Stimulated activated CD8-positive, alpha-beta memory T cell treated with anti-CD3 and anti-CD28 coated beads, Interleukin-2, amount 100 ng/mL, for 1 hour (primary cell): ENCODE data around the gene RASSF4.

ENCODE experiments used
- DNase-seq, 2 donors: peaks; one replicate each; pipeline ENCODE4 v3.0.0-alpha.2; 2020; ENCODE audit warnings: low read depth in 2 of 2

The RASSF4 gene

GRCh38 chr10:44927352-44927751 lies 32.2 kb upstream of the RASSF4 start:
- DNase-seq, result no peak

GRCh38 chr10:44928462-44928861 lies 31.1 kb upstream of the RASSF4 start:
- DNase-seq, result no peak

DNA sequence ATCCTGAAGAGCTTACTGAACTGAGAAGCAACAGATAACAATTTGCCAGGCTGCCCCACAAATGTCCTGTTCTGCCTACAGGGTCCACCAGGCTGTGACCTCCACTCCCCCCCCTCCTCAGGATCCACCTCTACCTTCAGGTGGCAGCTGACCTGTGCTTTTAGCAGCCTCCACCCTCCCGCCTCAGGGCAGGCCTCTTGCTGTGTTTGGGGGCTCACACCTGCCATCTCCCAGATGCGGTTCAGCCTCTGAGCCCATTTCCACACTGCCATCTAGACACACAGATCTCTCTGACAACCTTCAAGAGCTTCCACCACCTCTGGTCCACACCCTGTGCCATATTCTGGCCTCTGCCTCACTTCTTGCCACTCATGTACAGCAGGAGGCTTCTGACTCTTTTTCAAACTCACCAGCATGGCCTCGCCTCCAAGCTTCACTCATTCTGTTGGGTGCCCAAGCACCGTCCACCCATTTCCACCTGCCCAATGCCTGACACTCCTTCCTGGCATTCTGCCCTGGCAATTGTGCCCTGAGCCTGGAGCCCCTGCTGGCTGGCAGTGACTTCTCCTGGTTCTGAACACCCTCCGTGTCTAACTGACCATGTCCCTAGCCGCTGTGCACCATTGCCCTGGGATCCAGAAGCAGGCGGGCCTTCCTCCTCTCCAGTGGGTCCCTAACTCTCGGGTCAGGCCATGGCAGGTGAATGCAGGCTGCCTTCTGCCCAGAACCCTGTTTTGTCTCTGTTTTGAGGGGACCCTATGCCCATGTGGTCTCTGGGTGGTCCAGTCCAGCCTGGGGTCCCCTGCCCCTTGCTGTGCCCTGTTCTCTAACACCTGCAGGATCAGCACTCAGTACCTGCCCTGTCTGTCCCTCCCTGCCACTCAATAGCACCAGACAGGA lies 30.0 kb upstream of the RASSF4 start:
- DNase-seq, result no peak

GRCh38 chr10:44930904-44931620 lies 28.5 kb upstream of the RASSF4 start:
- DNase-seq, result no peak

DNA sequence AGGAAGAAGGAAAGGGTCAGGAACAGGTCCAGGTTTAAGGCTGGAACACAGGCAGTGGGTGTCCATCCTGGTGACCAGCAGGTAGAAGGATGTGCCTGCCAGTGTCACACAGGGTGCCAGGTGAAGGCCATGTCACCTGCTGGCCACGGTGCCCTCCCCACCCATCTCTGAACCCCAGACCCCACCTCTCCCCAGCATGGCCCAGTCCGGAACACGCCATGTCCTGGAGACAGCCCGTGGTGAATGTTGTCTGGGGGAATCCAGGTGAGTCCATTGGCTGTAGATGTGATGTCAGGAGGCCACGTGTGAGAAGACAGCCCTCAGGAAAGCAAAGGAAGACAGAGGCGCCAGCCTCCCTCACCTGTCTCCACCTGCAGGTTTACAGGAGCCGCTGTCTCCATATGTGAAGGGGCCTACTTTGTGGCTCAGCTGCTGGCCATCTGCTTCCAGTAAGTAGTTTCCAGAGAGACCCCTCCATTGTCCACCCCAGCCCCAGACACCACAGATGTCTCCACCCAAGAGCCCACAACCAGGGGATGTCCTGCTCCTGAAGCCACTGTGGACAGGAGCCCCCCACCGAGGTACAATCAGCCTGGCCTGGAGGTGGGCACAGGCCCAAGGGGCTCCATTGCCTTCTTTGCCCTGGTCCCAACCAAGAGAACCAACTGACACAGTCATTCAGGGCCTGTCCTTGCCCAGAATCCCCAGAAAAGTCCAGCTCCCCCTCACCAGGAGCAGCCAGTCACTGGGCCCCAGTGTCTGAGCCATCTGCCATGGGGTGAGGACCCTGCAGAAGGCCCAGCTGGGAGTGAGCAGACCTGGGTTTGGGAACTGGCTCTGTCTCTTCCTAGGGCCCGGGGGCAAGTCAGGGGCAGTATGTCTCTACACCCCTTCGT lies 27.7 kb upstream of the RASSF4 start:
- no peak for DNase-seq

- DNase-seq, result peak; percentile 67 to 69
Measured at GRCh38 chr10:44932517-44933450, 26.8 kb upstream of the RASSF4 start.

GRCh38 chr10:44933451-44934321 lies 25.9 kb upstream of the RASSF4 start:
- DNase-seq, result no peak

- no peak for DNase-seq
Measured at GRCh38 chr10:44934416-44935200, 25.0 kb upstream of the RASSF4 start.

DNA sequence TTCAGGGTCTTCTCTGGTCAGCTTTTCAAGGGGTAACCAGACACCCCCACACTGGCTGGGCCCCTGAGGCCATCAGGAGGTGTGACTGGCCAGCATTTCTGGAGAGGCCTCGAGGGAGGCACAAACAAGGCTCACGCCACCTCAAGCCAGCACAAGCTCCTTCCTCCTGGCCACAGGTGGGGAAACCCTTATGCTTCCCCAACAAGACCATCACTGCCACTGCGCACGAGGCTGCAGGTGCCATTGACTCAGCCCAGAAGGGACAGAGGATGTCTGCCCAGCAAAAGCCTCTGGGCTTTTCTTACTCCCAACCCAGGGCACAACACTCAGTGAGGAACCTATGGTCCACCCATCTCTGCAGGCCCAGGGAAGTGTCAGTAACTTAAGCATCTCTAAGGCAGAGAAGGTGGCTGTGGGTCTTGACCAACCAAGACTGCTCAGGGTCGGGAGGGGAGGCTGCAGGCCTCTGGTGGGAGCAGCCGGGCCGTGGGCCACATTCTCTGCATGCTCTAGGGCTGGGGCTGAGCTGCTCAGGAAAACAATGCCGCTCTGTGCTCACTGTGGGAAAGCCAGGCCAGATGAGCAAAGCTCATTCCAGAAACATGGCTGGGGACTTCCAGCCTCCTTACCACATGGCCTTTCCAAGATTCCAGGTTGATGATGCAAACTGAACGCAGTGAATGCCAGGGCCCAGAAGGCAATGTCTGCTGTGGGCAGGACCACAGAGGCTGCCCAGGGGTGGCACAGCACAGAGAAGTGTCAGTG lies 24.2 kb upstream of the RASSF4 start:
- no peak for DNase-seq

- no peak for DNase-seq
Measured at GRCh38 chr10:44935966-44936295, 23.7 kb upstream of the RASSF4 start.

DNA sequence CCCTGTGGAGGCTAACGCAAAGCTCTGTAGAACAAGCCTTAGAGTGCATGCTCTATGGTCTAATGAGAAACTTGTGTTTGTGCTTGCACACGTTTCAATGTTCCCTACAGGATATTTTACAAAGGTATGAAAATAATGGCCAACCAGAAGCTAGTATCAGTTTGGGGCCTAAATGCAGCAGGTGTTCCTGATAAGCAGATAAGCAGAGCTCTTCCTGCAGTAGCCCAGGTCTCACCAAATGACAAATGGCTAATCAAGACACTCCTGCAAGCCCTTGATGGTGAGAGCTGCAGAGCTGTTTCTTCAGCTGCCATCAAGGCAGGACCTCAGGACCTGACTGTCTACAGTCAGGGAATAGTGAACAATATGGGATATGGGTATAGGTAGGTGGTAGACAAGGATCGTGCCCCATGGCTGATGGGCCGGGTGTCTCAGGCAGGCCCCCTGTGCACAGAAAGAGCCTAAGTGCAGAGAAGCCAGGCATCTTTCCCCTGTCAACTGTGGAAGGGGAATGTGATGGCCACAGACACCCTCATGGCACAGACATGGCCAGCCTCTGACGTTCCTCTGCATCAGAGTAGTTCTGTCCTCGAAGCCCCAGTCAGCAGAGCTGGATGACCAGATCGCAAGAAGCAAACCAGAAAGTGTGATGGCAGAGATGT lies 23.2 kb upstream of the RASSF4 start:
- no peak for DNase-seq

DNA sequence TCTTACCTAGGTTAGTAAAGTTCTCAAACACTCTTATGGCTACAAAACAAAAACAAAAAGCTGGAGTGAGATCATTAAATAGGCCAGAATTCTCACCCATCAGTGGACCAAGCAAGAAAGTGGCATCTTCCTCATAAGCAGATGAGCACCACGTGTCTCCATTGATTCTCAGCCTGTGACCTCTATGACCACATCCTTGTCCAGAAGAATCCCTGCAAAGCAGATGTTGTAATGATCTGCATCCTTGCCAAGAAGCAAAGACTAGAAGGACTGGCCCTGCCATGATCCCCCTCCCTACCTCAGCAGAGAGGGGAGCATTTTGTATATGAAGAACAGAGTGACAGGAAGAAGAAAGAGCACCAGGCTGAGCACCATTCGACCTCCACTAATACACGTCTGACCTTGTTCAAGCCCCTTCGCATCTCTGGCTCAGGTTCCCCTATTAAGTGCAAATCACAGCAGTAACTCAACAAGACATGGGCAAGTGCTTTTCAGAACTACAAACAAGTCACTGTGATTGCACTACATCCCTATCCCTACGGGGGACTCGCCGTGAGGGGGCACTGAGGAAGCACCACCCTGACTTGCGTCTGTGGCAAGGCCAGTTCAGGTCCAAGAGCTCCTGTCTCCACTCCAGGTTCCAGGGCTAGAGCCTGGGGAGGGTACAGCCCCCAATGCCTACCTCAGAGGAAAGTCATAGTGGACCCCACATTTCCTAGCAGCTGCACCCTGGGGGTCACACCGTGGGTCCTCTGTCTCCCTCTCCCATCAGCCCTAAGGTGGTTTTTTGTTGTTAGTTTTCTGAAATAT lies 22.2 kb upstream of the RASSF4 start:
- DNase-seq, result no peak

DNA sequence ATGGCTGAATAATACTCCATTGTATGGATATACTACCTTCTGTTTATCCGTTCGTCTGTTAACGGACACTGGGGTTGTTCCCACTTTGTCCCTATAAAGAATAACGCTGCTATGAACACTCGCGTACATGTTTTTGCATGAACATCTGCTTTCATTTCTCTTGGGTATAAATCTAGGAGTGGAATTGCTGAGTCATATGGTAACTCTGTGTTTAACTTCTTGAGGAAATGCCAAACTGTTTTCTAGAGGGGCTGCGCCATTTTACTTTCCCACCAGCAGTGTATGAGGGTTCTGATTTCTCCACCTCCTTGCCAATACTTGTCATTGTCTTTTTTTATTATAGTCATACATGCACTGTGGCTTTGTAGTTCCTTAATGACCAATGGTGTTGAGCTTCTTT lies 20.6 kb upstream of the RASSF4 start:
- DNase-seq, result no peak

DNA sequence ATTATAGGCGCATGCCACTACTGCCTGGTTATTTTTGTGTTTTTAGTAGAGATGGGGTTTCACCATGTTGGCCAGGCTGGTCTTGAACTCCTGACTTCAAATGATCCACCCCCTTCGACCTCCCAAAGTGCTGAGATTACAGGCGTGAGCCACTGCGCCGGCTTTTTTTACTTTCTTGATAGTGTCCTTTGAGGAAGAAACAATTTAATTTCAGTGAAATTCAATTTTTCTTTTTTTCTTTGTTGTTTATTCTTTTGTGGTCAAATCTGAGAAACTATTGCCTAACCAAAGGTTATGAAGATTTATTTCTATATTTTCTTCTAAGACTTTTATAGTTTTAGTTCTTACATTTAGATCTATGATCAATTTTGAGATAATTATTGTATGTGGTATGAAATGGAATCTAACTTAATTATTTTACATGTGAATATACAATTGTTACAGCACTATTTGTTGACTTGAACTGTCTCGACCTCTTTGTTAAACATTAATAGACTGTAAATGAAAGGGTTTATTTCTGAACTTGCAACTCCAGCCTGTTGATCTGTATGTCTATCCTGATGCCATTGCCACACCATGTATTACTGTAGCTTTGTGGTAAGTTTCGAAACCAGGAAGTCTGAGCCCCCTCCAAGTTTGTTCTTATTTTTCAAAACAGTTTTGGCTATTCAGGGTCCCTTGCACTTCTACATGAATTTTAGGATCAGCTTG lies 19.8 kb upstream of the RASSF4 start:
- no peak for DNase-seq

- no peak for DNase-seq
Measured at GRCh38 chr10:44944354-44944753, 15.2 kb upstream of the RASSF4 start.

DNA sequence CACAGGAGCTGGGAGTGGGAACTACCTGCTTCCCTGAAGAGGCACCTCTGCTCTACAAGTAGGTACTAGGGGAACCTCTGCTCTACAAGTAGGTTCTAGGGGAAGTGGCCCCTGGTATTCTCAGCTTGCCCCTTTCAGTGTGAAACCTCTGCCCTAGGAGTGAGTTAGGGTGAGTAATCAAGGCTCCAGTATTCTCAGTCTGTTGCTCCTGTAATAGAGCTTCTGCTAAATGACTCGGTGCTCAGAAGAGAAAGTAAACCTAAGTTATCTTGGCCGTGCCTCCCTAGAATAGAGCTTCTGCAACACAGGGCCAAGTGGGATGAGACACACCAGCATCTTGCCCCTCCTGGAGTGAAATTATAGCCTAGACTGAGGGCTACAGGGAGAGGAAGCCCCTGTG lies 13.4 kb upstream of the RASSF4 start:
- DNase-seq, result no peak
